ENCODE results near the gene PTPRN2.
"Not testable (repeated sequence)": the region's sequence is repeated elsewhere in the genome, so short reads cannot be mapped to it uniquely, and the experiment has no call there.

Gene PTPRN2

GRCh38 chr7:158418395-158418794 is 169.2 kb downstream of the PTPRN2 start:
- not testable (repeated sequence) for ATAC-seq (replicated peaks; ENCODE audit: extremely low read depth, poor library complexity, severe bottlenecking); H3K36me3 Mint-ChIP-seq (ENCODE audit: insufficient read depth); H3K27ac Mint-ChIP-seq (ENCODE audit: low read depth)

GRCh38 chr7:158416283-158416933 is 171.2 kb downstream of the PTPRN2 start:
- Mint-ChIP-seq H3K27me3 (no peaks in the 10 kb centered on the region), H3K9me3 (peaks cover 13% of the 10 kb centered on the region), H3K27ac (ENCODE audit: low read depth) (no peak overlapping the region), H3K4me1 (no peaks in the 10 kb centered on the region), H3K36me3 (ENCODE audit: insufficient read depth) (peaks cover 2% of the 10 kb centered on the region), H3K4me3 (no peak overlapping the region)
- ATAC-seq (replicated peaks; ENCODE audit: extremely low read depth, poor library complexity, severe bottlenecking), result no peak
- no peak for DNase-seq (ENCODE audit: low spot score in 2 of 2)

More at GRCh38 chr7:158418395-158418794, 169.2 kb downstream of the PTPRN2 start:
- not testable (repeated sequence) for H3K4me3 Mint-ChIP-seq; DNase-seq (ENCODE audit: low spot score in 2 of 2); H3K27me3 Mint-ChIP-seq; H3K4me1 Mint-ChIP-seq
- peaks cover 13% of the 10 kb centered on the region for H3K9me3 Mint-ChIP-seq

GRCh38 chr7:158415316-158415715 is 172.3 kb downstream of the PTPRN2 start:
- H3K27me3 Mint-ChIP-seq, result peaks cover 7% of the 10 kb centered on the region
- ATAC-seq (replicated peaks; ENCODE audit: extremely low read depth, poor library complexity, severe bottlenecking) (no peak), DNase-seq (ENCODE audit: low spot score in 2 of 2) (no peak)
- H3K36me3 Mint-ChIP-seq (ENCODE audit: insufficient read depth), result peaks cover 2% of the 10 kb centered on the region
- no peak overlapping the region for H3K27ac Mint-ChIP-seq (ENCODE audit: low read depth)
- H3K4me3 Mint-ChIP-seq, result no peak overlapping the region
- H3K4me1 Mint-ChIP-seq, result no peaks in the 10 kb centered on the region
- peaks cover 13% of the 10 kb centered on the region for H3K9me3 Mint-ChIP-seq

- ATAC-seq (replicated peaks; ENCODE audit: extremely low read depth, poor library complexity, severe bottlenecking) (no peak), DNase-seq (ENCODE audit: low spot score in 2 of 2) (no peak)
- no peak overlapping the region for H3K4me3 Mint-ChIP-seq
- no peaks in the 10 kb centered on the region for H3K4me1 Mint-ChIP-seq
- H3K27me3 Mint-ChIP-seq, result peaks cover 14% of the 10 kb centered on the region
- peaks cover 13% of the 10 kb centered on the region for H3K9me3 Mint-ChIP-seq
- H3K27ac Mint-ChIP-seq (ENCODE audit: low read depth), result no peak overlapping the region
- peaks cover 2% of the 10 kb centered on the region for H3K36me3 Mint-ChIP-seq (ENCODE audit: insufficient read depth)
Measured at GRCh38 chr7:158414486-158414961, 173.1 kb downstream of the PTPRN2 start.

GRCh38 chr7:158414002-158414401 is 173.6 kb downstream of the PTPRN2 start:
- Mint-ChIP-seq H3K27me3 (peaks cover 20% of the 10 kb centered on the region), H3K4me1 (no peaks in the 10 kb centered on the region), H3K27ac (ENCODE audit: low read depth) (no peak overlapping the region), H3K4me3 (no peak overlapping the region), H3K36me3 (ENCODE audit: insufficient read depth) (peaks cover 2% of the 10 kb centered on the region), H3K9me3 (peaks cover 13% of the 10 kb centered on the region)
- no peak for DNase-seq (ENCODE audit: low spot score in 2 of 2)
- ATAC-seq (replicated peaks; ENCODE audit: extremely low read depth, poor library complexity, severe bottlenecking), result no peak

- no peak for ATAC-seq (replicated peaks; ENCODE audit: extremely low read depth, poor library complexity, severe bottlenecking)
- no peak for DNase-seq (ENCODE audit: low spot score in 2 of 2)
- Mint-ChIP-seq H3K4me1 (no peaks in the 10 kb centered on the region), H3K36me3 (ENCODE audit: insufficient read depth) (peaks cover 2% of the 10 kb centered on the region), H3K4me3 (no peak overlapping the region), H3K27ac (ENCODE audit: low read depth) (no peak overlapping the region), H3K27me3 (peaks cover 25% of the 10 kb centered on the region), H3K9me3 (no peaks in the 10 kb centered on the region)
Measured at GRCh38 chr7:158411232-158411950, 176.2 kb downstream of the PTPRN2 start.

GRCh38 chr7:158410720-158411119 is 176.9 kb downstream of the PTPRN2 start:
- ATAC-seq (replicated peaks; ENCODE audit: extremely low read depth, poor library complexity, severe bottlenecking), result no peak
- no peak overlapping the region for H3K4me3 Mint-ChIP-seq
- H3K27ac Mint-ChIP-seq (ENCODE audit: low read depth), result no peak overlapping the region
- H3K27me3 Mint-ChIP-seq, result peaks cover 25% of the 10 kb centered on the region
- no peaks in the 10 kb centered on the region for H3K4me1 Mint-ChIP-seq
- DNase-seq (ENCODE audit: low spot score in 2 of 2), result no peak
- no peaks in the 10 kb centered on the region for H3K9me3 Mint-ChIP-seq
- peaks cover 2% of the 10 kb centered on the region for H3K36me3 Mint-ChIP-seq (ENCODE audit: insufficient read depth)

GRCh38 chr7:158409816-158410330 is 177.8 kb downstream of the PTPRN2 start:
- no peak for DNase-seq (ENCODE audit: low spot score in 2 of 2)
- Mint-ChIP-seq H3K27me3 (peaks cover 25% of the 10 kb centered on the region), H3K27ac (ENCODE audit: low read depth) (no peak overlapping the region), H3K36me3 (ENCODE audit: insufficient read depth) (no peaks in the 10 kb centered on the region), H3K4me1 (no peaks in the 10 kb centered on the region), H3K9me3 (no peaks in the 10 kb centered on the region), H3K4me3 (no peak overlapping the region)
- no peak for ATAC-seq (replicated peaks; ENCODE audit: extremely low read depth, poor library complexity, severe bottlenecking)

- Mint-ChIP-seq H3K27ac (ENCODE audit: low read depth) (no peak overlapping the region), H3K4me3 (no peak overlapping the region), H3K27me3 (peaks cover 25% of the 10 kb centered on the region), H3K36me3 (ENCODE audit: insufficient read depth) (no peaks in the 10 kb centered on the region), H3K4me1 (no peaks in the 10 kb centered on the region), H3K9me3 (no peaks in the 10 kb centered on the region)
- no peak for ATAC-seq (replicated peaks; ENCODE audit: extremely low read depth, poor library complexity, severe bottlenecking)
- DNase-seq (ENCODE audit: low spot score in 2 of 2), result no peak
Measured at GRCh38 chr7:158409120-158409519, 178.5 kb downstream of the PTPRN2 start.

GRCh38 chr7:158408318-158408920 is 179.2 kb downstream of the PTPRN2 start:
- DNase-seq (ENCODE audit: low spot score in 2 of 2) (no peak), ATAC-seq (replicated peaks; ENCODE audit: extremely low read depth, poor library complexity, severe bottlenecking) (no peak)
- Mint-ChIP-seq H3K4me1 (no peaks in the 10 kb centered on the region), H3K9me3 (no peaks in the 10 kb centered on the region), H3K27me3 (peaks cover 25% of the 10 kb centered on the region), H3K4me3 (no peak overlapping the region), H3K27ac (ENCODE audit: low read depth) (no peak overlapping the region), H3K36me3 (ENCODE audit: insufficient read depth) (no peaks in the 10 kb centered on the region)

- H3K27ac Mint-ChIP-seq (ENCODE audit: low read depth), result no peak overlapping the region
- DNase-seq (ENCODE audit: low spot score in 2 of 2), result no peak
- ATAC-seq (replicated peaks; ENCODE audit: extremely low read depth, poor library complexity, severe bottlenecking), result no peak
- H3K4me3 Mint-ChIP-seq, result no peak overlapping the region
- H3K4me1 Mint-ChIP-seq, result no peaks in the 10 kb centered on the region
- peaks cover 25% of the 10 kb centered on the region for H3K27me3 Mint-ChIP-seq
- no peaks in the 10 kb centered on the region for H3K36me3 Mint-ChIP-seq (ENCODE audit: insufficient read depth)
- H3K9me3 Mint-ChIP-seq, result no peaks in the 10 kb centered on the region
Measured at GRCh38 chr7:158407581-158408317, 179.9 kb downstream of the PTPRN2 start.

GRCh38 chr7:158406801-158407200 is 180.8 kb downstream of the PTPRN2 start:
- no peak for DNase-seq (ENCODE audit: low spot score in 2 of 2)
- Mint-ChIP-seq H3K9me3 (no peaks in the 10 kb centered on the region), H3K36me3 (ENCODE audit: insufficient read depth) (no peaks in the 10 kb centered on the region), H3K4me3 (no peak overlapping the region), H3K27me3 (peaks cover 27% of the 10 kb centered on the region), H3K4me1 (no peaks in the 10 kb centered on the region), H3K27ac (ENCODE audit: low read depth) (no peak overlapping the region)
- ATAC-seq (replicated peaks; ENCODE audit: extremely low read depth, poor library complexity, severe bottlenecking), result no peak

Measured in central memory CD8-positive, alpha-beta T cell (primary cell).